ENCODE data around the gene TMEM150B.

- TF ChIP-seq ZNF274 (IDR thresholded peaks at IDR 0.05; ENCODE audit: low read depth, low read length) (no peak), SUZ12 (IDR thresholded peaks at IDR 0.05; ENCODE audit: extremely low read depth, insufficient read depth, insufficient read length) (no peak)
These were observed 43.8 kb upstream of the TMEM150B start for GRCh38 chr19:55368701-55369563.

Measured in NT2/D1 (cell line).